GM21723 (cell line): ENCODE results near the gene SPIRE1.
"Not testable (repeated sequence)": the region's sequence is repeated elsewhere in the genome, so short reads cannot be mapped to it uniquely, and the experiment has no call there.

ENCODE experiments used
- ATAC-seq: cut with Tn5 transposase; IDR thresholded peaks from one replicate; pipeline ENCODE4 v1.9.1; 2021; ENCODE audit warnings: mild to moderate bottlenecking, moderate library complexity; ENCODE audit not compliant: unreplicated experiment

SPIRE1 gene

GRCh38 chr18:12599966-12600365 lies 57.9 kb downstream of the SPIRE1 start:
- ATAC-seq = no peak

DNA sequence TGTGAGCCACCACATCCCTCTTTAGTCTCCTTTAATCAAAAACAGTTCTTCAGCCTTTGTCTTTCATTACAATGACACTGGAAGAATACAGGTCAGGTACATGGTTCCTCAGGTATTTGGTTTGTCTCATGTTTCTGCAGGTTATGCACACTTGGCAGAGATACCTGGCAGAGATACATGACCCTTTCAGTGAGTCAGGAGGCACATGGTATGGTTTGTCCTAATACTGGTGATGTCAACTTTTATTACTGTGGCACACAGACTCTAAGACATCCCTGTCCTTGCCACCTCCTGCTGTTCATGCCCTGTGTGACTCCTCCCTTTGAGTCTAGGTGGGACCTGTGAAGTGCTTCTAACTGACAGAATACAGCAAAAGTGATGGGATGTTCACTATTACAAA lies 58.4 kb downstream of the SPIRE1 start:
- no peak for ATAC-seq

DNA sequence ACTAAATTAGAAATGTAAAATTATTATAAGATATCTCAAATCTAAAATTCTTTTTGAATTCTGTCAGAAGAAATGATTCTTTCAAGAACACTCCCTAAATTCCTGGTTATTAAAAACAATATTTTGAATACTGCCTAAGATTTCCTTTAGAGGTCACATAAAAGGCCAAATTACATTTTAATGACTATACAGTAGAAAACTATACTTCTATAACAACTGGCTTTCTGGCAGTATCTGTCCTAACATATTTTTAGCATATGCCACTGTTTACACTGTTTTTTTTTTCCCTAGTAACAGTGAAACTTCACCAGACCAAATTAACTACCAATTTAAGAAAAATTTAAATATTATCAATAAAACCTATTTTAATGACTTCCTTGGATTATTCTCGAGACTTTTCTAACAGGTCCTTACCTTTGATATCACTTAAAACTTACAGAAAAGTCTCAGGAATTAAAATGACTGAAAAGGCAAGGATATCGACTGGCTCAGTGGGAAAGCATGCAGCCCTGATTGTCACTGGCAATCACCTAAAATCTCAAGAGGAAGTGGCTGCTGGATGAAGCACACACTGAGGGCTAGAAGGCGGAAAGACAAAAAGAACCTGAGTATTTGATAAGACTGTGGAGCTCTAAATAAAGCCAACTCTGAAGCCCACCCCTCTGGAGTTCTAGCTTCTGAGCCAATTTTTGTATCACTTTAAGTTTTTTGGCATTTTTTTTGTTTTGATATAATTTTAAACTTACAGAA lies 59.6 kb downstream of the SPIRE1 start:
- no peak for ATAC-seq

- ATAC-seq = no peak
Observed at GRCh38 chr18:12597760-12598159, 60.1 kb downstream of the SPIRE1 start.

- no peak for ATAC-seq
Observed at GRCh38 chr18:12595571-12596255, 62.2 kb downstream of the SPIRE1 start.

DNA sequence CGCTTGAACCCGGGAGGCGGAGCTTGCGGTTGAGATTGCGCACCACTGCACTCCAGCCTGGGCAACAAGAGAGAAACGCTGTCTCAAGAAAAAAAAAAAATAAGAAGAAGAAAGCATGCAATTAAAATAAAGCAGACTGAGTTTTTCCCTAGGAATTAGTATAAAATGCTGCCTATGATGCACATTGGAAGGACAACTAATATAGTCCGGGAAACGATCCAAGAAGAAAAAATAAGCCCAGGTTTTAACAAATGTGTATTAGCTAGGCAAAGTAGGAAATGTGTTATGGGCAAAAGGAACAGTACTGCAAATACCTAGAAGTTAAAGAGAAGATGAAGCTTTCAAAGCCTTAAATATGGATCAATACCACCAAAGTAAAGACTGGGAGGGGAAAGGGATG lies 64.0 kb downstream of the SPIRE1 start:
- no peak for ATAC-seq

DNA sequence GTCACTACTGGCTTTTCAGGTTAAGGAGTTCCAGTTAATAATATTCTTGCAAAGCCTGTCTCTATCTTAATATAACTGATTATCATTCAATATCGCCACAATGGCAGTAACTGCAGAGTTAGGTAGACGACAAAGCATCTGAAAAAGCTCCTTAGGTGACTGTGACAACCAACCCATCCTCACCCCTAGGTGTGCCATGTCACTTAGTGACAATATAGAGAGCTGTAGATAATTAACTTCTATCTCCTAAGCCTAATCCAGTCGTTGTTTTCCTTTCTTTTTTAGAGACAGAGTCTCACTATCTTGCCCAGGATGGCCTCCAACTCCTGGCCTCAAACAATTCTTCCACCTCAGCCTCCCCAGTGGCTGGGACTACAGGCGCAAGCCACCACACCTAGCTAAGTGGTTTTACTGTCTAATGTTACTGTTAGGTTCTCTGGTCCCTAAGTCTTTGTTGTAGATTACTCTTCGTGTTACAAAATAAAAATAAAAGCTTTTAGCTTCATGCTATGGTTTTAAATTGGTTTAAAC lies 65.2 kb downstream of the SPIRE1 start:
- no peak for ATAC-seq

- ATAC-seq = no peak
Observed at GRCh38 chr18:12589448-12589847, 68.5 kb downstream of the SPIRE1 start.

DNA sequence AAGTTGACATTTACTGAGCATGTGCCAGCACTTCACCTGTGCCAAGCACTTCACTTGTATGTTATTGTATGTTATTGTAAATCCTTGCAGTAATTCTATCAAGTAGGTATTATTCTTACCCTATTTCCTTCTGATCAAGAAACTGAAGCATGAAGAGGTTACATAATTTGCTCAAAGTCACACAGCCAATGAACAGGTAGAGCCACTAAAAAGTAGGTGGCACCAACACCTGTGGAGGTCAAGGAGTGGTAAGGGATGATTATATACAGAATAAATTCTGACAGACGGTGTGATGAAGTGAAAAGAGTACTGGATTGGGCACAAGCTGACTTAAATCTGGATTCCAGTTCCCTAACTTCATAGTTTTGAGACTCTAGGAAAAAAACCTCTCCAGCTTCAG lies 71.0 kb downstream of the SPIRE1 start:
- ATAC-seq = no peak

- no peak for ATAC-seq
Observed at GRCh38 chr18:12585218-12585617, 72.7 kb downstream of the SPIRE1 start.

DNA sequence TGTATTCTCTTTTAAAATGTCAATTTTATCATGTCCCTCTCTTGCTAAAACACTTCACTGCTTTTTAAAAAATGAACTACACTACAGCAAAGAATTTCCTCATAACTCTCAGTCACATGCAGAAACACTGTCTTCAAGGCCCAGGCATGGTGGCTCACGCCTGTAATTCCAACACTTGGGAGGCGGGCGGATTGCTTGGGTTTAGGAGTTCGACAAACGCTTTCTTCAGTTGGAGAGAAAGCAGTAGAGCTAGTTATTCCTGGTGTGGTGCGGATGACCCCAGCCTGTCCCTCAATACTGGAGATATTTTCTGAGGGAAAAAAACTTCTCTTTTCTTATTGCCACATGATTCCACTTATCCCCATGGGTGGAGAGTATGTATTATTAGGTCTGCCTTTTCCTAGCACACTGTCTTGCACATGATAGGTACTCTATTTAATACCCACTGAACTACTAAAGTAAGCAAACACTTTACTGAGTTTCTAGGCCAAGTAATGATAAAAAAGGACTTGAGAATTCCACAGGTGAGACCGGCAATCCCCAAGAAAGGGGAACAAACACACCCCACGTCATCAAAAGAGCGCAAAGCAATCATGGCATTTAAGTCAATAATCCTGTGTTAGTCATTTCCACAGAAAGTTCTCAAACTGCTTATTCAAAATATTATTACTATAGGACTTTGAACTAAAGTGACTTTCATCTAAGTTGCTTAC lies 77.1 kb downstream of the SPIRE1 start:
- ATAC-seq = no peak

DNA sequence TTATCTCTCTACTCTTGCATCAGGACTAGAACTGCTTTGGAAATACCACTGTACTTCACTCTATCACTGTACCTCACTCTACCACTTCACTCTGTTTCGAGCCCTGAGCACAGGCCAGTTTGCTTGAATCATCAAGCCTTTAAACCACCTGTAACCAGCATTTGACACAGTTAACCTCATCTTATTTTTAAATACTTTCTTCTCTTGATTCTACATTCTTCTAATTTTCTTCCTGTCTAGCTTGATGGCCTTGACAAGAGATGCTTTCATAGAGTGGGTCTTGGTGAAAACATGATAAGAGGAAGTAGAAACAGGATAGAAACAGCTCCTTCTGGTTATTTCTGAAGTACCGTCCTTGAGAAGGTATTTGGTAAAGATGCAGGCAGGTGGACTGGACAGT lies 78.1 kb downstream of the SPIRE1 start:
- ATAC-seq = no peak

DNA sequence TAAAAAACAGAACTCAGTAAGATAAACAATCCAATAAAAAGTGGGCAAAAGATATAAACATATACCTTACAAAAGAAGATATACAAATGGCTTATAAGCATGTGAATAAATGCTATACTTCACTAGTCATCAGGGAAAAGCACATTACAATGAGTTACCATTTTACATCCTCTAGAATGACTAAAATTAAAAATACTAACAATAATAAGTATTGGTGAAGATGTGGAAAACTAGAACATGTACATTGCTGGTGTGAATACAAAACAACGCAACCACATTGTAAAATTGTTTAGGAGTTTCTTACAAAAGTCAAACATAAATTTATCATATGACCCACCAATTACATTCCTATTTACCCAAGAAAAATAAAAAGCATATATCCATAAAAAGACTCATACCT lies 80.1 kb downstream of the SPIRE1 start:
- ATAC-seq = no peak

DNA sequence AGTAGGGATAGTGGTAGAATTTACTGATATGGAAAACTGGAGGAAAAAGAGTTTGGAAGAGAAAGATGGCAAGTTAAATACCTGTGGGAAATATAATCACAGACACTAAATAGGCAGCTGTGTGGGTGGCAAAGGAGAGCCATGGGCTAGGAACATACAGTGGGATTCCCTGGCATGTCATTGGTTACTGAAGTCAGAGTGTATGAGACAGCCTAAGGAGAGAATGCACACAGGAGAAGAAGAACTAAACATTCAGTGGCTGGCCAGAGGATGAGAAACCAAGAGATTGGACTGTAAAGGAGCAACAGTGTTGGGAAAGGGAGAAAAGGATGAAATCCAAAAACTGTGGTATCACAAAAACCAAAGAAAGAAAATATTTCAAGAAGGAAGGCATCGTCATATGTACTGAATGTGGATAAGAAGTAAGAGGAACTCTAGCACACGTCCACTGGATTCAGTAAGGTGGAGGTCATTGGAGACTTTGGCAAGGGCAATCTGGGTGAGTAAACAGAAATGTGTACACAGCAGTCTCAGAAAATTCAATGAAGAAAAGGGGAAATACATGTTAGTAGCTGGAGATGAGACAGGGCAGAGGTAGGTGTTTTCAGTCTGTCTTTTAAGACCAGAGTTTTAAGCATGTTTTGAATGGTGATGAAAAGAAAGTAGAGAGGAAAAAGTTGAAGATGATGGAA lies 83.3 kb downstream of the SPIRE1 start:
- no peak for ATAC-seq

DNA sequence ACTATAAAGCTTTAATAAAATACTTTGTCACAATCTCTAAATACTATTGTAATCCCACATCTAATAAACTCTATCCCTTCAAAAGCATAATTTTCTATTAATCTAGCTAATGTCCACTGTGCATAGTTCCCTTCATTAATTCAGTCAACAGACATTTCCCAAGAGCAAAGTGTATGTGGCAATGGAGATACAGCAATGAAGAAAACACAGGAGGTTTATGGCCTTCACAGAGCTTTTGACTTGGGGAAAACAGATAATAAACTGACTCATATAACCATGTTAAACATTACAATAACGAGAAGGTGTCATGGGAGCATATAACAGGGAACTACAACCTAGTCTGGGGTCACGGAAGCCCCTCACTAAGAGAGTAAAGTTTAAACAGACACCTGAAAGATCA lies 86.3 kb downstream of the SPIRE1 start:
- no peak for ATAC-seq

DNA sequence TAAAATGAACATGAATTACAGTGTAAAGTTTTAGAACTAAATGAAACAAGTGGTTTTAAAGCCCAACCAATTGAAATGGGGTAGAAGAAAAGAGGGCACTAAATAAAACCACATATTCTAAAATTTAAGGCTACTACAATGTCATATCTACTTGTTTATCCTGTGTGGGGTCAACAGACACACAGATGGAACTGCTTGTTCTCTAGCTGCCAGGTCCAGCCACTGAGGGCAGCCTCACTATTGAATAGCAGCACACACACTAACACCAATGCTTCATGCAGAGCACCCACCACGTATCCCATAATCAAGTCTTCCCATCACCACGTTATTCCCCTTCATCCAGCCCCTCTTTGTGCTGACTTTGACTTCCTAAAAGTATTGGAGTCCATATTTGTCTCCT lies 88.1 kb downstream of the SPIRE1 start:
- no peak for ATAC-seq

DNA sequence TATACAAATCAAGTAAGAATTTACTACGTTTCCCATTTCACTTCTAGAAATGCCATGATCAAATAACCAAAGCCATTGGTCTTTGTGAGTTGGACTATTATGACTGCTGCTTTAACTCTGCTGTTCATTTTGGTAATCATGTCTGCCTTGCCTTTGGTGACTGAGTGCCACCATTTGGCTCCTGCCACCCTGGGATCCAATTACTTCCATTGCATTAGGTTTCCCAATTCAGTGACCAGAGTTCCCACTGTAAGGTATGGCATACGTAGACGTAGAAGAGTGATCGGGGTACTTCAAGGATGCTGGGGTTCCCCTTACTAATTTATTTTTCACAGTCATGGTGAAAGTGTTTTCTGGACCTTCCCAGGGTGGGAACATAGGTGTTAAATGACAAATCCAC lies 90.1 kb downstream of the SPIRE1 start:
- no peak for ATAC-seq

GRCh38 chr18:12564861-12565260 lies 93.0 kb downstream of the SPIRE1 start:
- no peak for ATAC-seq

DNA sequence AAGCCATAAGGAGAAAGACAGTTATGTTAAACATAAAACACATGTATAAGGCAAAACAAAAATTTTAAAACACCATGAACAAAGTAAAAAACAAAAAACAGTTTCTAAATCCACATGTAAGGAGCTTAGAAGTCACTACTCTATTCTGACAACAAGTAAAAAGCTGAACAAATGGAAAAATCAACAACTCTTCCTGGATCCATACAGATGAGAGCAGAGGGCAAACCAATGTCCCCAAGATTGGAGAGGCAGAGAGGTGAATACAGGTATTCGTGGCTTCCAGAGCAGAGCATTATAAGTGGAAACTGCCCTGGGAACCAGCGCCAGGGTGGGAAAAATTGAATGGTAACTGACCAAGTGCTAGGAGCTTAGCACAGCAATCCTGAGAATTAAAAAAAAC lies 93.5 kb downstream of the SPIRE1 start:
- no peak for ATAC-seq

- ATAC-seq = not testable (repeated sequence)
Observed at GRCh38 chr18:12560600-12560999, 97.3 kb downstream of the SPIRE1 start.

DNA sequence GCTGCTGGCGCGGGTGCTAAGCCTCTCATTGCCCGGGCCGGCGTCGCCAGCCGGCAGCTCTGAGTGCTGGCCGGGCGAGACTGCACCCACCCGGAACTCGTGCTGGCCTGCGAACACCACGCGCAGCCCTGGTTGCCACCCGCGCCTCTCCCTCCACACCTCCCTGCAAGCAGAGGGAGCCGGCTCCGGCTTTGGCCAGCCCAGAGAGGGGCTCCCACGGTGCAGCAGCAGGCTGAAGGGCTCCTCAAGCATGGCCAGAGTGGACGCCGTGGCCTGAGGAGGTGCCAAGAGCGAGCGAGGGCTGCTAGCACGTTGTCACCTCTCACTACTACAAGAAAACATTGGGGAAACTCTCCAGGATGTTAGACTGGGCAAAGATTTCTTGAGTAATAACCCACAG lies 98.6 kb downstream of the SPIRE1 start:
- ATAC-seq = no peak
